Posterior cingulate gyrus (tissue), 11 donors: Measurements from ENCODE around the gene OR5L2.
"Not testable (repeated sequence)": the region's sequence is repeated elsewhere in the genome, so short reads cannot be mapped to it uniquely, and the experiment has no call there.

Source experiments
- DNase-seq, 10 donors: peaks; one replicate each; pipeline versions ENCODE4 v3.0.0 to v3.0.0-alpha.2; 2020 to 2021; ENCODE audit warnings: mixed read lengths in 3 of 10
- intact Hi-C: fragments of 100-400 bp; cut with DNase I; formaldehyde crosslinking; loops from one replicate; pipeline ENCODE4 v1.15.1; 2023

OR5L2 gene

GRCh38 chr11:55826919-55827318 is at the start of gene OR5L2:
Gene OR5L2, plus strand, starts transcription at chr11:55827219. Its CDS starts 0 bp downstream, at chr11:55827219.
- intact Hi-C loops, result no loop called here
- DNase-seq, result no peak

GRCh38 chr11:55791606-55792005 is 35.4 kb upstream of the OR5L2 start:
- intact Hi-C loops, result no loop called here
- DNase-seq, result no peak

- intact Hi-C loops, result no loop called here
- no peak for DNase-seq
These were observed 33.7 kb upstream of the OR5L2 start for GRCh38 chr11:55793321-55793720.

GRCh38 chr11:55795256-55795655 is 31.8 kb upstream of the OR5L2 start, which contains the start of gene OR5D14:
Gene OR5D14, plus strand, starts transcription at chr11:55795556. Its CDS starts 0 bp downstream, at chr11:55795556.
- intact Hi-C loops, result no loop called here

GRCh38 chr11:55806248-55806647 is 20.8 kb upstream of the OR5L2 start:
- no peak for DNase-seq
- intact Hi-C loops, result no loop called here

More at GRCh38 chr11:55795256-55795655, 31.8 kb upstream of the OR5L2 start, which contains the start of gene OR5D14:
- DNase-seq, result no peak

GRCh38 chr11:55811067-55811466 is 16.0 kb upstream of the OR5L2 start, which contains the start of gene OR5L1:
Gene OR5L1, plus strand, starts transcription at chr11:55811367. Its CDS starts 100 bp downstream, at chr11:55811467.
- DNase-seq, result no peak
- intact Hi-C loops, result no loop called here

GRCh38 chr11:55819330-55819729 is 7.7 kb upstream of the OR5L2 start, which contains the start of gene OR5D18:
Gene OR5D18, plus strand, starts transcription at chr11:55819630. Its CDS starts 0 bp downstream, at chr11:55819630.
- intact Hi-C loops, result no loop called here
- DNase-seq, result no peak

- intact Hi-C loops, result no loop called here
- DNase-seq, result no peak
These were observed 11.4 kb downstream of the OR5L2 start, which contains the start of gene OR5D16 for GRCh38 chr11:55838452-55838851. Gene OR5D16, plus strand, starts transcription at chr11:55838752. Its CDS starts 0 bp downstream, at chr11:55838752.

GRCh38 chr11:55847453-55847852 is 20.4 kb downstream of the OR5L2 start:
- intact Hi-C loops, result no loop called here
- no peak for DNase-seq

- DNase-seq, result no peak
- intact Hi-C loops, result no loop called here
These were observed 22.0 kb downstream of the OR5L2 start for GRCh38 chr11:55849037-55849436.

- no peak for DNase-seq
- intact Hi-C loops, result no loop called here
These were observed 25.1 kb downstream of the OR5L2 start for GRCh38 chr11:55852141-55852540.

GRCh38 chr11:55854704-55855103 is 27.7 kb downstream of the OR5L2 start:
- DNase-seq, result no peak
- intact Hi-C loops, result no loop called here

GRCh38 chr11:55867354-55867753 is 40.3 kb downstream of the OR5L2 start:
- DNase-seq, intact Hi-C loops: not testable (repeated sequence)

- peak in 1 of 10 donors; percentile 72 for DNase-seq
- intact Hi-C loops, result not testable (repeated sequence)
These were observed 45.7 kb downstream of the OR5L2 start for GRCh38 chr11:55872731-55873130.

- peak in 5 of 10 donors; percentile 8 to 86 (median 80) for DNase-seq
- intact Hi-C loops, result not testable (repeated sequence)
These were observed 46.1 kb downstream of the OR5L2 start for GRCh38 chr11:55873146-55873545.
